ENCODE measurements around the gene GNAO1. TPM values are rescaled to one million over a fixed set of nuclear protein-coding genes. Genes with fewer than 3 reads are reported as not detected.

Gene GNAO1
- polyA plus RNA-seq, 1 donor from 2014 or later = 31.5 TPM

- H3K9me2 ChIP-seq (ENCODE audit: insufficient read depth, low read length) = no peaks in the 10 kb centered on the region
Observed at GRCh38 chr16:56279132-56279531, 87.8 kb downstream of the GNAO1 start.

GRCh38 chr16:56279914-56280313, 88.6 kb downstream of the GNAO1 start:
- H3K4me3 ChIP-seq (ENCODE audit: low read length) = no peak overlapping the region
- no peaks in the 10 kb centered on the region for H3K9me2 ChIP-seq (ENCODE audit: insufficient read depth, low read length)
- peaks cover 7% of the 10 kb centered on the region for H3F3A ChIP-seq (ENCODE audit: insufficient read depth, low read length, poor library complexity, severe bottlenecking)
- no peaks in the 10 kb centered on the region for H3K79me2 ChIP-seq (replicated peaks; ENCODE audit: insufficient read depth, low read length)
- H3K9ac ChIP-seq (ENCODE audit: low read length) = no peak overlapping the region
- H3K27me3 ChIP-seq (ENCODE audit: insufficient read depth, low read depth, low read length) = no peaks in the 10 kb centered on the region
- no peak overlapping the region for H2AFZ ChIP-seq (ENCODE audit: low read depth, low read length)
- H3K36me3 ChIP-seq (ENCODE audit: insufficient read depth, low read length) = no peaks in the 10 kb centered on the region
- TF ChIP-seq REST (IDR thresholded peaks at IDR 0.05; ENCODE audit: borderline replicate concordance) = no peak
- TF ChIP-seq SMC3 (conservative IDR thresholded peaks at IDR 0.05; ENCODE audit: poor library complexity) = no peak
- no peak for TF ChIP-seq EP300 (conservative IDR thresholded peaks at IDR 0.05; ENCODE audit: poor library complexity, severe bottlenecking)
- no peak for TF ChIP-seq EZH2 (IDR thresholded peaks at IDR 0.05; ENCODE audit: borderline replicate concordance, insufficient read depth, low read length, poor library complexity, severe bottlenecking)
- TF ChIP-seq MXI1 (conservative IDR thresholded peaks at IDR 0.05; ENCODE audit: poor library complexity, severe bottlenecking) = no peak
- TF ChIP-seq RAD21 (conservative IDR thresholded peaks at IDR 0.05) = no peak
- TF ChIP-seq TAF1 (IDR thresholded peaks at IDR 0.05; ENCODE audit: low read depth) = no peak
- no peak for TF ChIP-seq POLR2AphosphoS5 (IDR thresholded peaks at IDR 0.05)
- TF ChIP-seq CTCF (IDR thresholded peaks at IDR 0.05; ENCODE audit: poor library complexity, severe bottlenecking) = no peak
- no peaks in the 10 kb centered on the region for H3K9me3 ChIP-seq (ENCODE audit: low read length)
- H4K20me1 ChIP-seq (ENCODE audit: insufficient read depth) = no peaks in the 10 kb centered on the region
- no peak overlapping the region for H3K4me2 ChIP-seq (ENCODE audit: low read length)
- no peak overlapping the region for H3K27ac ChIP-seq (ENCODE audit: low read length)

More at GRCh38 chr16:56279132-56279531, 87.8 kb downstream of the GNAO1 start:
- TF ChIP-seq POLR2AphosphoS5 (IDR thresholded peaks at IDR 0.05) (no peak), CTCF (IDR thresholded peaks at IDR 0.05; ENCODE audit: poor library complexity, severe bottlenecking) (no peak)
- Histone ChIP-seq H3K4me3 (ENCODE audit: low read length) (no peak overlapping the region), H3K9me3 (ENCODE audit: low read length) (peaks cover 5% of the 10 kb centered on the region), H3F3A (ENCODE audit: insufficient read depth, low read length, poor library complexity, severe bottlenecking) (peaks cover 7% of the 10 kb centered on the region), H3K36me3 (ENCODE audit: insufficient read depth, low read length) (peaks cover 7% of the 10 kb centered on the region), H3K4me2 (ENCODE audit: low read length) (no peak overlapping the region), H3K9ac (ENCODE audit: low read length) (no peak overlapping the region), H3K27me3 (ENCODE audit: insufficient read depth, low read depth, low read length) (no peaks in the 10 kb centered on the region), H3K79me2 (replicated peaks; ENCODE audit: insufficient read depth, low read length) (no peaks in the 10 kb centered on the region), H4K20me1 (ENCODE audit: insufficient read depth) (no peaks in the 10 kb centered on the region), H2AFZ (ENCODE audit: low read depth, low read length) (no peak overlapping the region), H3K27ac (ENCODE audit: low read length) (no peak overlapping the region)
